ENCODE measurements around the gene CRB2.

The CRB2 gene

DNA sequence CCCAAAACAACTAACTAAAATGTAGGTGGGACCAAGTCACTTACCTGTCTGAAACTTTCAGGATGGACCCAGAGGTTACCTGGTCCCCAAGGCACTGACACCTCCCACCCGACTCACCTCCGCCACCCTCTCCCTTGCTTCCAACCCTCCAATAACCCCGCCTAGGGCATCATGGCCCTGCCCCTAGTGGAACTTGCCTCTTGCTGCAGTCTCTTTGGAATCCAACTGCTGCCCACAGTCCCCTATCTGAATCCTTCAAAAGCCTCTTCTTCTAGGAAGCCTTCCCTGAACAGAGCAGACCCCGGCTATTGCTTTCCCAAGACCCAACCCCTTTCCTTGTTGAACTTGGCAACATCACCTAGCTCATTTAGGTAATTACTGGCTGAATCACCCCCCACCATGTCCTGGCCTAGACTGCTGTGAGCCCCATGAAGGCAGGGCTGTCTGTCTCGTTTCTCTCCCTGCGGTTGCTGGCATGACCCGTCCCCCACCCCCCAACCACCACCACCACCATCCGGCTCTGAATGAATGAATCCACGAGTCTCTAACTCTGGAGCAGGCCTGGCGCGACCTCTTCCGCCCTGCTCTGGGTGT, 9.4 kb downstream of the CRB2 start:
- DNase-seq (ENCODE audit: low read depth), result no peak

- DNase-seq (ENCODE audit: low read depth), result no peak
Measured at GRCh38 chr9:123365881-123366528, 10.0 kb downstream of the CRB2 start.

GRCh38 chr9:123368023-123368422, 12.0 kb downstream of the CRB2 start:
- DNase-seq (ENCODE audit: low read depth), result no peak

GRCh38 chr9:123368536-123369153, 12.6 kb downstream of the CRB2 start:
- DNase-seq (ENCODE audit: low read depth), result no peak

DNA sequence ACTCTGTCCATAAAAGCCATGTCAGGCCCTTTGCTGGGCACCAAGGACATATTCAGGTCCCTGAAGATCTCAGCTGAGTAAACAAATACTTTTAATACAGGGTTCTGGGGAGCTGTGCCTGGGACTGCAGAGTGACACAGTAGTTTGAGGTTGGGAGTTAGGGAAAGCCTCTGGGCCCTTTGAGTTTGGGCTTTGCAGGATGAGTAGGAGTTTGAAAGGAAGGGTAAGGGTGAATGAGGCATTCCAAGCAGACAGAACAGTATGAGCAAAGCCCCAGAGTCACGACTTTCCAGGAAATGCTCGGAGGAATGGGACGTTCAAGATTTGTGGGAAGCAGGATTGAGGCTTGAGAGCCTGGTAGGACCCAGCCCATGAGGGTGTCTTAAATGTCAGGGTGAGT, 13.3 kb downstream of the CRB2 start:
- no peak for DNase-seq (ENCODE audit: low read depth)

- no peak for DNase-seq (ENCODE audit: low read depth)
Measured at GRCh38 chr9:123370108-123370507, 14.1 kb downstream of the CRB2 start.

GRCh38 chr9:123370526-123371227, 14.7 kb downstream of the CRB2 start:
- no peak for DNase-seq (ENCODE audit: low read depth)

- DNase-seq (ENCODE audit: low read depth), result no peak
Measured at GRCh38 chr9:123371228-123371584, 15.2 kb downstream of the CRB2 start.

GRCh38 chr9:123371805-123372590, 16.0 kb downstream of the CRB2 start:
- no peak for DNase-seq (ENCODE audit: low read depth)

DNA sequence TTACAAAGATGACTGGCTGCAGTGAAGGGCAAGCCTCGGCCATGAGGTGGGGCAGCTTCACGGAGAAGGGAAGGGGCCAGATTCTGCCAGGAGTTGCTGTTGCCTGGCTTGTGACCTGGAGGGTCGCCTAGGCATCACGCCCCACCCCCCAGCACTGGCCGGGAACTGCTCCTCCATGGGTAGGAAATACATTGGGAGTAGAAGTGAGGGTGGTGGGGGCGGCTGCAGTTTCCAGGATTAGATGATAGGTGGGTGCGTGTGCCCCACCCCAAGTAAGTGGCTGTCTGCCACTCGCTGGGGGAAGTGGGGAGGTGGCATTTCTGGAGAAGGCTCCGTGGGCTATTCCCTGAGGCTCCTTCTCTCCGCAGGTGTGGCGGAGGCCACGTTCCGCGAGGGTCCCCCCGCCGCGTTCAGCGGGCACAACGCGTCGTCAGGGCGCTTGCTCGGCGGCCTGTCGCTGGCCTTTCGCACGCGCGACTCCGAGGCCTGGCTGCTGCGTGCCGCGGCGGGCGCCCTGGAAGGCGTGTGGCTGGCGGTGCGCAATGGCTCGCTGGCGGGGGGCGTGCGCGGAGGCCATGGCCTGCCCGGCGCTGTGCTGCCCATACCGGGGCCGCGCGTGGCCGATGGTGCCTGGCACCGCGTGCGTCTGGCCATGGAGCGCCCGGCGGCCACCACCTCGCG, 16.9 kb downstream of the CRB2 start:
- no peak for DNase-seq (ENCODE audit: low read depth)

DNA sequence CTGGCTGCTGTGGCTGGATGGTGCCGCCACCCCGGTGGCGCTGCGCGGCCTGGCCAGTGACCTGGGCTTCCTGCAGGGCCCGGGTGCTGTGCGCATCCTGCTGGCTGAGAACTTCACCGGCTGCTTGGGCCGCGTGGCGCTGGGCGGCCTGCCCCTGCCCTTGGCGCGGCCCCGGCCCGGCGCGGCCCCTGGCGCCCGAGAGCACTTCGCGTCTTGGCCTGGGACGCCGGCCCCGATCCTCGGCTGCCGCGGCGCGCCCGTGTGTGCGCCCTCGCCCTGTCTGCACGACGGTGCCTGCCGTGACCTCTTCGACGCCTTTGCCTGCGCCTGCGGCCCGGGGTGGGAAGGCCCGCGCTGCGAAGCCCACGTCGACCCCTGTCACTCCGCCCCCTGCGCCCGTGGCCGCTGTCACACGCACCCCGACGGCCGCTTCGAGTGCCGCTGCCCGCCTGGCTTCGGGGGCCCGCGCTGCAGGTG, 17.5 kb downstream of the CRB2 start:
- no peak for DNase-seq (ENCODE audit: low read depth)

GRCh38 chr9:123373946-123374345, 17.9 kb downstream of the CRB2 start:
- no peak for DNase-seq (ENCODE audit: low read depth)

DNA sequence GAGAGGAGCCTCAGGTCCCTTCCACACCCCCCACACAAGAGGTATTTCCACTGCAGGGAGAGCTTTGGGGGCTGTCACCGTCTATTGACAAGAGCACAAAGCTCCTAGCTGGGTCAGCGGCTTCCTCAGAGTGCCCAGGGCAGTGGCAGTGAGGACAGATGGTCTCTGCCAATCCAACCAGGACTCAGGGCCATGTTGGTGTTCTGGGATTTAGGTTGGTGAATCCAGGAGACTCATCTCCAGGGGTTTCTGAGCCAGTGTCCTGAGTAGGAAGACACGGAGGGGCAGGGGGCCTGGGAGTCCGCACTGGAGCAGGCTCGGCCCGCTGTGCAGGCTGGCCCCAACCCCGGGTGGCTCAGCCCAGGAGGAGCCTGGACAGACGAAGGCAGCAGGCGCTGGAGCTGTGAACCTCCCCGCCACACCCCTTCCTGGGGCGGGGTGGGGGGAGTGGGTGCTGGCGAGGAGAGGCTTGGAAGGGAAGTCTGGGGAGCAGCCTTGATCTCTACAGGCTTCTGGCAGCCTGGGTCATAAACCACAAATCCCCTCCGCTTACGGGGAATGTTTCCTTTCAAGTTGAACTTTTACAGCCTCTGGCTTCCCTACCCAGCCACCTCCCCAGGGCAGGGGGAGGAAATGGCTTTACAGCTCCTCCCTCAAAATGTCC, 19.6 kb downstream of the CRB2 start:
- DNase-seq (ENCODE audit: low read depth), result no peak

GRCh38 chr9:123376218-123377071, 20.4 kb downstream of the CRB2 start:
- DNase-seq (ENCODE audit: low read depth), result no peak

DNA sequence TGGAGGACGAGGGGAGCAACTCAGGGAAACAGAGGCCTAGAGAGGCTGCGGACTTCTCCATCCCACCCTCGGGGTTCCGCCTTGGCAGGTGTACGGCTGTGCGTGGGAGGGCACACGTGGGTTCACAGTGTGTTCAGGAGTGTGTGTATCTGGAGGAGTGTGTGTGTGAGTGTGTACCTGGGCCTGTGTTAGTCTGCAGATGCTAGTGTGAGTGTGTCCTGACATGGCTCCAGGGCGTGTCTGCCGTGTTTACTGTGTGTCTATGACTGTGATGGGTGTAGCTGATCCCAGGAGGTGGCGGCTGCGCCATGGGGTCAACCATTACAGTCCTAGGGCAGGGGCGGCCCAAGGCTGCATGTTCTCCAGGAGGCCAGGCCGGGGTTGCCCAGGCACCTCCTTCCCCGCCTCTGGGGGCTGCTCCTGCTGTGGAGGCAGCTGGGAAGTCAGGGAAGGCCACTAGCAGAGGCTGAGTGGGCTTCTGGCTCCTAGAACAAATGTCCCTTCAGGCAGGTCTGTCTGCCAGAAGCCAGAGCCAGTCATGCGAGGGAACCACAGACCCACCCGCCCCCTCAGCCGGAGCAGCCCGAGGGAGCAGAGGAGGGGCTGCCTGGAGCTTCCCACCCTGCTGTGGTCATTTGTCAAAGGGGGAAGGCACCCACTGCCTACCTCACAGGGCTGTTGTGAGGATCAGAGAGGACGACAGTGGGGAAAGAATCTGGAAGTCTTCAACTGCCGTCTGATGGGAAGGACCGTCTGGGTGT, 21.4 kb downstream of the CRB2 start:
- no peak for DNase-seq (ENCODE audit: low read depth)

GRCh38 chr9:123378025-123378424, 22.0 kb downstream of the CRB2 start:
- no peak for DNase-seq (ENCODE audit: low read depth)

DNA sequence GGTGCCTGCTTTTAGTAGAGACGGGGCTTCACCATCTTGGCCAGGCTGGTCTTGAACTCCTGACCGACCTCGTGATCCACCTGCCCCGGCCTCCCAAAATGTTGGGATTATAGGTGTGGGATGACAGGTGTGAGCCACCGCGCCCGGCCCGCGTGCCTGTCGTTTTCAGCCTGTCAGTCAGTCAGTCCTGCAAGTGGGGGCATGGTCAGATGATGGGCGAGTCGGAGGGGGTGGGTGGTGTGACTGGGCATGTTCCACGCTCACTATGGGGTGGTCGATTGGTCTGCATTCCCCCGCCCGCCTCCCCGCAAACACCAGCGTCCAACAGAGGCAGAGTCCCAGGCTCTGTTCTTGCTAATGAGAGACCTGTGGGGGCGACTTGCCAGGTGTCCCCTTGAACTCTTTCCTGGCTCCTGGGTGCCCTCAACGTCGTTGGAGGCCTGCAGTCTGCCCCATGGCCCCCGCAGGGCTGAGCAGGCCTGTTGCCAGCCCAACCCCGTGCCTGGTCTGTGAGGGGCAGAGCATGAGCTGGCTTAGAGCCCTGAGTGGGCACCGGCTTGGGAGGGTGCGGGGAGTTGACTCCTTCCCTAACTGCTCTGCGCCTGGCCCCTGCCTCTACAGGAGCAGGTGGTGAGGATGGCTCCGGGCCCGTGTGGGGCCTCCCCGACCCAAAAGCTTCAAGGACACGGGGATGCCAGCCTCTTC, 23.1 kb downstream of the CRB2 start:
- DNase-seq (ENCODE audit: low read depth), result no peak

GRCh38 chr9:123380852-123381705, 25.1 kb downstream of the CRB2 start:
- DNase-seq (ENCODE audit: low read depth), result no peak
